Hepatocyte (in vitro differentiated cells): ENCODE measurements around the gene DCAF12.

Source experiments
- CTCF ChIP-seq: fragments of 200-600 bp; sonication (generic); IDR thresholded peaks from 2 replicates; pipeline ENCODE4 v1.5.1; 2016; ENCODE audit warnings: antibody characterized with exemption, mild to moderate bottlenecking; ENCODE audit not compliant: poor library complexity
- EZH2phosphoT487 ChIP-seq: fragments of 200-600 bp; sonication (generic); IDR thresholded peaks from one replicate; pipeline ENCODE4 v1.6.1; 2018; ENCODE audit warnings: antibody characterized with exemption, mild to moderate bottlenecking, low read depth, moderate library complexity; ENCODE audit not compliant: unreplicated experiment, severe bottlenecking

- TF ChIP-seq EZH2phosphoT487 (no peak), CTCF (no peak)
Observed at GRCh38 chr9:34123682-34124081, 2.8 kb downstream of the DCAF12 start.
